Astrocyte (in vitro differentiated cells and primary cell): ENCODE data around the gene USP40.

Experiments used
- CTCF ChIP-seq: IDR thresholded peaks from 2 replicates; pipeline ENCODE4 v1.5.1; 2011; ENCODE audit warnings: low read depth, mild to moderate bottlenecking, inconsistent platforms, low read length, moderate library complexity; ENCODE audit not compliant: insufficient read depth
- EZH2 ChIP-seq: IDR thresholded peaks from 2 replicates; pipeline ENCODE4 v1.6.1; 2012; ENCODE audit warnings: mild to moderate bottlenecking, low read length, inconsistent platforms; ENCODE audit not compliant: insufficient read depth

DNA sequence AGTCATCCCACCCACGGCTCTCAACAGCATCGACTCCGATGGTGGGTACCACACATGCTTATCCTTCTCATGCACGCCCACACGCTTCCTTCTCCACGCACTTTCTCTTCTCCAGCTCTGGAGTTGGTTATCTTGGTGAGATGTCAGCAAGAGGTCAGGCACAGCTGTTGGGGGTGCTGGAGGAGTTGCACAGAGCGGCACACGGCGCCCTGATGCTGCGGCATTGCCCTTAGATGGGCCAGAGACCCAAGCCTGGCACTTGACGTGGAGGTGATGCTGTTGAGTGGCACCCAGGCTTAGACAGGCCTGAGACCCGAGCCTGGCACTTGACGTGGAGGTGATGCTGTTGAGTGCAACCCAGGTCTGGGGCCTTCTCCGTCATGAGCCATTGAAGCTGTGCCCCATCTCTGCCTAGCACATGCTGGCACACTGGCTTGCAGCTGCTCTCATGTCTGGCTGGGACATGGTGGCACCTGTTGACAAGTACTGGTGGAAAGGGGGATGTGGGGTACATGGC is 129.1 kb downstream of the USP40 start:
- TF ChIP-seq CTCF (no peak), EZH2 (no peak)
